ENCODE measurements around the gene OR5C1. TPM values are rescaled to one million over a fixed set of nuclear protein-coding genes. Genes with fewer than 3 reads are reported as not detected.

The OR5C1 gene
- total RNA-seq, 2 experiments from 2014 or later: not detected

GRCh38 chr9:122810306-122810946, 21.7 kb downstream of the OR5C1 start:
- H3K4me1 ChIP-seq (ENCODE audit: insufficient read depth, low read length, poor library complexity, severe bottlenecking): no peaks in the 10 kb centered on the region
- CTCF ChIA-PET (ENCODE audit: unreplicated experiment): no interaction called here
- intact Hi-C loops (cut with micrococcal nuclease; ENCODE audit: unreplicated experiment): loop anchor here (1.0 to 10.0 kb wide), 2 partner anchors 345 to 426 kb away; no protein-coding TSS in a partner anchor
- DNase-seq (ENCODE audit: low spot score): peak; percentile 79
- 0 out of 2 replicates have a peak, but pooled peaks cover under 1% of the 10 kb centered on the region for H3K36me3 ChIP-seq (ENCODE audit: insufficient read depth, low read length)
- H3K27ac ChIP-seq (ENCODE audit: low read depth, low read length, poor library complexity, severe bottlenecking): no peak overlapping the region
- no peaks in the 10 kb centered on the region for H3K9me2 ChIP-seq (ENCODE audit: insufficient read depth, low read length)
- no peaks in the 10 kb centered on the region for H3K9me3 ChIP-seq (ENCODE audit: low read length)
- H2AFZ ChIP-seq (ENCODE audit: low read length): no peak overlapping the region
- no peaks in the 10 kb centered on the region for H3K79me2 ChIP-seq (ENCODE audit: insufficient read depth, low read depth, low read length)
- BruUV-seq (replicated peaks): no TSS peak
- H3K4me2 ChIP-seq (ENCODE audit: low read length): no peak overlapping the region
- H4K20me1 ChIP-seq (ENCODE audit: insufficient read depth, low read length): no peaks in the 10 kb centered on the region
- no peak overlapping the region for H3K4me3 ChIP-seq (ENCODE audit: low read depth, low read length, poor library complexity, severe bottlenecking)
- peak; percentile 92 for TF ChIP-seq CTCF (conservative IDR thresholded peaks at IDR 0.05; ENCODE audit: low read length)
- no peak for TF ChIP-seq EZH2phosphoT487 (IDR thresholded peaks at IDR 0.05; ENCODE audit: borderline replicate concordance, low read depth, low read length)
- POLR2A ChIA-PET: interaction anchor here (1.7 kb wide), 1 partner anchor 10 kb away, joined by 3 read pairs; no protein-coding TSS in a partner anchor

- Histone ChIP-seq H3K4me1 (ENCODE audit: insufficient read depth, low read length, poor library complexity, severe bottlenecking) (no peaks in the 10 kb centered on the region), H3K4me3 (ENCODE audit: low read depth, low read length, poor library complexity, severe bottlenecking) (no peak overlapping the region), H3K27ac (ENCODE audit: low read depth, low read length, poor library complexity, severe bottlenecking) (no peak overlapping the region), H3K9me3 (ENCODE audit: low read length) (no peaks in the 10 kb centered on the region), H4K20me1 (ENCODE audit: insufficient read depth, low read length) (no peaks in the 10 kb centered on the region), H3K79me2 (ENCODE audit: insufficient read depth, low read depth, low read length) (no peaks in the 10 kb centered on the region), H3K36me3 (ENCODE audit: insufficient read depth, low read length) (peaks cover 17% of the 10 kb centered on the region), H2AFZ (ENCODE audit: low read length) (no peak overlapping the region), H3K9me2 (ENCODE audit: insufficient read depth, low read length) (no peaks in the 10 kb centered on the region), H3K4me2 (ENCODE audit: low read length) (no peak overlapping the region)
- DNase-seq (ENCODE audit: low spot score): no peak
- TF ChIP-seq EZH2phosphoT487 (IDR thresholded peaks at IDR 0.05; ENCODE audit: borderline replicate concordance, low read depth, low read length) (no peak), CTCF (conservative IDR thresholded peaks at IDR 0.05; ENCODE audit: low read length) (no peak)
- CTCF ChIA-PET (ENCODE audit: unreplicated experiment): no interaction called here
- intact Hi-C loops (cut with micrococcal nuclease; ENCODE audit: unreplicated experiment): loop anchor here (10.0 kb wide), 1 partner anchor 428 kb away; no protein-coding TSS in a partner anchor
- POLR2A ChIA-PET: interaction anchor here (1.3 kb wide), 1 partner anchor 350 kb away, joined by 5 read pairs; no protein-coding TSS in a partner anchor
- no TSS peak for BruUV-seq (replicated peaks)
Measured at GRCh38 chr9:122812736-122813135, 24.0 kb downstream of the OR5C1 start.

DNA sequence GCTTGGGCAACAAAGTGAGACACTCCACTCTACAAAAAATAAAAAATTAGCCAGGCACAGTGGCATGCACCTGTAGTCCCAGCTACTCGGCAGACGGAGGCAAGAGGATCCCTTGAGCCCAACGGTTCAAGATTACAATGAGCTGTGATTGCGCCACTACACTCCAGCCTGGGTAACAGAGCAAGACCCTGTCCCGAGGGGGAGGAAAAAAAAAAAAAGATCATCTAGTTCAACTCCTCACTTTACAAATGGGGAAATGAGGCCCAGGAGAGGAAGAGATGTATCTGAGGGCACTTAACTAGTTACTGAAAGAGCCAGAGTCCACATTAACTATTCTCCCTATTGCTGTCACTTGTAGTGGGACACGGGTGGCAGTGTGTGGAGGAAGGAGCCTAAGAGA, 25.8 kb downstream of the OR5C1 start:
- no peak overlapping the region for H3K27ac ChIP-seq (ENCODE audit: low read depth, low read length, poor library complexity, severe bottlenecking)
- no peaks in the 10 kb centered on the region for H4K20me1 ChIP-seq (ENCODE audit: insufficient read depth, low read length)
- no peaks in the 10 kb centered on the region for H3K9me3 ChIP-seq (ENCODE audit: low read length)
- H3K4me1 ChIP-seq (ENCODE audit: insufficient read depth, low read length, poor library complexity, severe bottlenecking): no peaks in the 10 kb centered on the region
- no peak overlapping the region for H2AFZ ChIP-seq (ENCODE audit: low read length)
- H3K36me3 ChIP-seq (ENCODE audit: insufficient read depth, low read length): peaks cover 26% of the 10 kb centered on the region
- H3K4me3 ChIP-seq (ENCODE audit: low read depth, low read length, poor library complexity, severe bottlenecking): no peak overlapping the region
- intact Hi-C loops (cut with micrococcal nuclease; ENCODE audit: unreplicated experiment): loop anchor here (10.0 kb wide), 1 partner anchor 430 kb away; no protein-coding TSS in a partner anchor
- DNase-seq (ENCODE audit: low spot score): no peak
- TF ChIP-seq CTCF (conservative IDR thresholded peaks at IDR 0.05; ENCODE audit: low read length): no peak
- ChIA-PET POLR2A (interaction anchor here (0.6 kb wide), 1 partner anchor 659 kb away, joined by 4 read pairs; no protein-coding TSS in a partner anchor), CTCF (ENCODE audit: unreplicated experiment) (no interaction called here)
- no TSS peak for BruUV-seq (replicated peaks)
- no peaks in the 10 kb centered on the region for H3K9me2 ChIP-seq (ENCODE audit: insufficient read depth, low read length)
- no peaks in the 10 kb centered on the region; the same call in 1 of the 2 replicates for H3K79me2 ChIP-seq (ENCODE audit: insufficient read depth, low read depth, low read length)
- H3K4me2 ChIP-seq (ENCODE audit: low read length): no peak overlapping the region
